ENCODE data around the gene CSKMT.
"Not testable (repeated sequence)": the region's sequence is repeated elsewhere in the genome, so short reads cannot be mapped to it uniquely, and the experiment has no call there.

CSKMT gene

DNA sequence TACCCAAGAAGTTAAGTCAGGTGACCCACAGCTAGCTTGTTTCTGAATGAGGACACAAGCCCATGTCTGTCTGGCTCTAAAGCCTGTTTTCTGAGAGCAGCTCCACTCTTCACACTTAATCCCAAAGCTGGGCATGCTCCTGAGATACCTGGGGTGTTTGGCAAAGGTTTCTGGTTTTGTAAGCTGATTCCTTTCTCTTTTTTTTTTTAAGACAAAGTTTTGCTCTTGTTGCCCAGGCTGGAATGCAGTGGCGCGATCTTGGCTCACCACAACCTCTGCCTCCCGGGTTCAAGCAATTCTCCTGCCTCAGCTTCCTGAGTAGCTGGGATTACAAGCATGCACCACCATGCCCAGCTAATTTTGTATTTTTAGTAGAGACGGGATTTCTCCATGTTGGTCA is 28.5 kb downstream of the CSKMT start:
- H3K9me3 Mint-ChIP-seq; H3K27ac Mint-ChIP-seq; H3K27me3 Mint-ChIP-seq (ENCODE audit: low read depth); H3K4me1 Mint-ChIP-seq (ENCODE audit: low read depth); H3K4me3 Mint-ChIP-seq: not testable (repeated sequence)
- H3K36me3 Mint-ChIP-seq (ENCODE audit: low read depth), result peaks cover 26% of the 10 kb centered on the region

DNA sequence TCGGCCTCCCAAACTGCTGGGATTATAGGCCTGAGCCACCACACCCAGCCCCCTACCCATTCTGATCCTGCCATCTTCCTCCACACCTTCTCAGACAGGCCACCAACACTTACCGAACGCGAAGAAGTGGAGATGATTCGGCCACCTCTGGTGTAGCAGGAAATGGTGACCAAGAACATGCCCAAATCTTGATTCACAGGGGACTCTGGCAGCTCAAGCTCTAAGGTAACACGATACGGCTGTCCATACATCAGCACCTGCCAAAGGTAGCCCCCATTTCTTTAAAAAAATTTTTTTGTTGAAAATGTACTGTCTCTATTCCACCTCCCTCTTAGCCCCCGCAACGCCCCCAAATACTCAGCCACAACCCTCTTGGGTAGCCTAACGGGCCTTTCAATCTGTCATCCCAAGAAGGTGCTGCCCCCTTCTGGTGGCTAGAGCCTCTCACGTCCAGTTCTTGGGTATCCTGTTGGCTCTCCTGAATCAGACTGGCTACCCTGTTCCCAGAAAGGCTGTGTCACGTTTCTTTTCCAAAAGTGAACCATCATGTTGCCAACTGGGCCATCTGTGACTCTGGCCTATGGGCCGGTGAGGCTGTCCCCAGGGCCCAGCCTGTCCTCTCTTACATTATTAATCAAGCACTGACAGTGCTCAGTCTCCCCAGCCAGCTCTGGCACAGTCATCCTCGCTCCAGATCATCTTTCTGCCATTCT is 29.5 kb downstream of the CSKMT start:
- H3K4me1 Mint-ChIP-seq (ENCODE audit: low read depth), result peaks cover 8% of the 10 kb centered on the region
- H3K4me3 Mint-ChIP-seq, result no peak overlapping the region
- no peaks in the 10 kb centered on the region for H3K27me3 Mint-ChIP-seq (ENCODE audit: low read depth)
- H3K27ac Mint-ChIP-seq, result peak overlapping the region; percentile 18
- H3K36me3 Mint-ChIP-seq (ENCODE audit: low read depth), result peaks cover 23% of the 10 kb centered on the region
- no peaks in the 10 kb centered on the region for H3K9me3 Mint-ChIP-seq

GRCh38 chr11:62702246-62702645 is 37.1 kb downstream of the CSKMT start:
- peaks cover 11% of the 10 kb centered on the region for H3K36me3 Mint-ChIP-seq (ENCODE audit: low read depth)
- H3K27ac Mint-ChIP-seq, result peak overlapping the region; percentile 64
- no peak overlapping the region for H3K4me3 Mint-ChIP-seq
- H3K4me1 Mint-ChIP-seq (ENCODE audit: low read depth), result peaks cover 20% of the 10 kb centered on the region
- no peaks in the 10 kb centered on the region for H3K9me3 Mint-ChIP-seq
- no peaks in the 10 kb centered on the region for H3K27me3 Mint-ChIP-seq (ENCODE audit: low read depth)

- not testable (repeated sequence) for H3K4me3 Mint-ChIP-seq; H3K27me3 Mint-ChIP-seq (ENCODE audit: low read depth); H3K9me3 Mint-ChIP-seq; H3K27ac Mint-ChIP-seq
- Mint-ChIP-seq H3K36me3 (ENCODE audit: low read depth) (peaks cover 11% of the 10 kb centered on the region), H3K4me1 (ENCODE audit: low read depth) (peaks cover 35% of the 10 kb centered on the region)
Measured at GRCh38 chr11:62703921-62704320, 38.8 kb downstream of the CSKMT start.

GRCh38 chr11:62705413-62705812 is 40.3 kb downstream of the CSKMT start:
- Mint-ChIP-seq H3K4me3 (peak overlapping the region; percentile 87), H3K9me3 (no peaks in the 10 kb centered on the region), H3K27ac (peak overlapping the region; percentile 75), H3K36me3 (ENCODE audit: low read depth) (peaks cover 19% of the 10 kb centered on the region), H3K27me3 (ENCODE audit: low read depth) (no peaks in the 10 kb centered on the region), H3K4me1 (ENCODE audit: low read depth) (peaks cover 45% of the 10 kb centered on the region)

DNA sequence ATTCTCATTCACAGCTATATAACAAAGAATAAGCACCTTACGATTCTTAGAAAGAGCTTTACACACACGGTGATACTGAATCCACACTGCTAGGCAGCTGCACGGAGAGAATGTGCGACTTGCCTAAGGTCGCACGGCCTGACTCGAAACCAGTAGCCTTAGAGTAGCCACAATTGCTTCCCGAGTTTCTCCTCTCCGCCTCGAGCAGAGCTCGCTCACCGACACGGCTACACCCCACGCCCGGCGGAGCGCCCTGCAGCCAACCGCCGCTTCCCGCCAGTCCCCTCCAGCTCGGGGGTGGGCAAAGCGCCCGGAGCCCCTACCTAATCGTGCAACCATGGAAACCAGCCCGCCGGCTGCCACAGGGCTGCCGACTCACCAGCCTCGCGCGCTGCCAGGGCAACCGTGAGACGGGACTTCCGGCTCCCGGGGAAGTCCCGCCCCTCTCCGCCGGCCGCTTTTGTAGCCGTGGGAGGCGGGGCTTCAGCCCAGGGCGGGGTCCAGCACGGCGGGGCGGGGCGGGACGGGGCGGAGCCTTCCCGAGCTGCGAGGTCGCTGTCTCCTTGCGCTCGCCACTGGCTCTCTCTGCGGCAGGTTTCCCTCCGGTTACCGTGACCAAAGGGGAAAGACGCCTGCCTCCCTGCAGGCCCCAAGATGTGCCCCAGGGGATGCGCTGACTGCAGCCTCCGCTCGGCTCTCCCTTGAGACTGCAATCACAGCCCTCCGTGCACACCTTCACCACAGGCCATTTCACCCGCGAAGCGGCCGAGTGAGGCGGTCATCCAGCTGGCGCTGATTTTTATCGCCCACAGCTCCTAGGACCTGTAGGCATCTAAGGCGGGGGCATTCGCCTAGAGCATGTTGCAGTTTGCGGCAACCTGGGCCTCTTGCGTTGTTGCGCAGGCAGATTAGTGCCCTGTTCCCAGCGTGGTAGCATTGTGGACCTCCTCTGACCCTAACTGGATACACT is 41.1 kb downstream of the CSKMT start:
- Mint-ChIP-seq H3K27me3 (ENCODE audit: low read depth) (no peaks in the 10 kb centered on the region), H3K4me1 (ENCODE audit: low read depth) (peaks cover 49% of the 10 kb centered on the region), H3K27ac (peak overlapping the region; percentile 75), H3K4me3 (peak overlapping the region; percentile 87), H3K36me3 (ENCODE audit: low read depth) (peaks cover 23% of the 10 kb centered on the region), H3K9me3 (no peaks in the 10 kb centered on the region)

GRCh38 chr11:62706850-62707247 is 41.7 kb downstream of the CSKMT start:
- H3K9me3 Mint-ChIP-seq, result no peaks in the 10 kb centered on the region
- H3K27ac Mint-ChIP-seq, result peak overlapping the region; percentile 65
- peak overlapping the region; percentile 63 for H3K4me3 Mint-ChIP-seq
- H3K4me1 Mint-ChIP-seq (ENCODE audit: low read depth), result peaks cover 49% of the 10 kb centered on the region
- peaks cover 20% of the 10 kb centered on the region for H3K36me3 Mint-ChIP-seq (ENCODE audit: low read depth)
- H3K27me3 Mint-ChIP-seq (ENCODE audit: low read depth), result no peaks in the 10 kb centered on the region

DNA sequence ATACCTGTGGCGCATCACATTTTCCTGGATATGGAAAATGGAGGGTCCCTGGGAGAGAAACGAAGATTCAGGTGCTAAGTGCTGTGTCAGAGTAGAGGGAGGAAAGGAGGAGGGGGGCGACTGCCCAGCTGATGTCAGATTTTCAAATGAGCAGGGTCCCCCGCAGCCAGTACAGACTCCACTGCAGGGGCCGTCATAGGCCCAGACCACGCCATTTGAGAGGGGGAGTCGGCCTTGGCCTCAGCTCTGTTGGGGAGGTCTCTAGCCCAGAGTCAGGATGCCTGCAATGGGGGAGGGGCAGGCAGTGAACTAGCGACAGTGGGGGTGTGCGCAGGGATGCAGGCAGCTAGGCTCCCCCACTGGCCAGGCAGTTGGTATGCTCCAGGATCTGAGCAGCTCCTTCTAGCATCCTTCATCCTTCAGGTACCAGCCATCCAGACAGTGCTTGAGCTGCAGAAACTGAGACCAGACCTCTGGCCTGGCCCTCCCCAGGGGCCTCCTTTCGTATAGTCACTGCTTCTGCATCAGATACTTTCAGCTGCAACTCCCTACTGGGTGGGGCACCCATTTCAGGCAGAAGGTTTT is 42.3 kb downstream of the CSKMT start, which contains the start of the genes BSCL2 and GNG3:
TSS of gene BSCL2 (minus strand) at position 148 of the 585 bp plus-strand sequence. CDS start 229 bp downstream, outside the sequence.
TSS of gene GNG3 (plus strand) at position 400 of the 585 bp plus-strand sequence. CDS start 620 bp downstream, outside the sequence.
- no peaks in the 10 kb centered on the region for H3K27me3 Mint-ChIP-seq (ENCODE audit: low read depth)
- H3K9me3 Mint-ChIP-seq, result no peaks in the 10 kb centered on the region
- peak within 1 kb of the TSS; percentile 94 for H3K4me3 Mint-ChIP-seq
- peak within 1 kb of the TSS; percentile 98 for H3K27ac Mint-ChIP-seq
- peaks cover 50% of the 10 kb centered on the region for H3K4me1 Mint-ChIP-seq (ENCODE audit: low read depth)
- peaks cover 21% of the 10 kb centered on the region for H3K36me3 Mint-ChIP-seq (ENCODE audit: low read depth)

DNA sequence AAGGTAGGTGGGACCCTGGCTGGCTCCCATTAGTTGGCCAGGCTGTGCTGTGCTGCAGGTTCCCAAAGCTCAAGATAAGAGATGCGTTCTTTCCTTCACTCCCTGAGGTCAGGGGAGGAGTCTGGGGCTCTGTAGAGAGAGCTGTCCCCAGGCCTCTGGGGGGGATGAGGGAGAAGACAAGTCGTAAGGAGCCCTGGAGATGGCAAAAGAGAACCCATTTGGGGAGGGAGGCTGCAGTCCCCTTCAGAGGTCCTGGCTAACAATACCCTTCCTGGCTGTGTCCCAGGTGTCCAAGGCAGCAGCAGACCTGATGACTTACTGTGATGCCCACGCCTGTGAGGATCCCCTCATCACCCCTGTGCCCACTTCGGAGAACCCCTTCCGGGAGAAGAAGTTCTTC is 43.3 kb downstream of the CSKMT start:
- peaks cover 58% of the 10 kb centered on the region for H3K4me1 Mint-ChIP-seq (ENCODE audit: low read depth)
- peak overlapping the region; percentile 98 for H3K27ac Mint-ChIP-seq
- H3K36me3 Mint-ChIP-seq (ENCODE audit: low read depth), result peaks cover 25% of the 10 kb centered on the region
- peak overlapping the region; percentile 94 for H3K4me3 Mint-ChIP-seq
- H3K9me3 Mint-ChIP-seq, result no peaks in the 10 kb centered on the region
- no peaks in the 10 kb centered on the region for H3K27me3 Mint-ChIP-seq (ENCODE audit: low read depth)

DNA sequence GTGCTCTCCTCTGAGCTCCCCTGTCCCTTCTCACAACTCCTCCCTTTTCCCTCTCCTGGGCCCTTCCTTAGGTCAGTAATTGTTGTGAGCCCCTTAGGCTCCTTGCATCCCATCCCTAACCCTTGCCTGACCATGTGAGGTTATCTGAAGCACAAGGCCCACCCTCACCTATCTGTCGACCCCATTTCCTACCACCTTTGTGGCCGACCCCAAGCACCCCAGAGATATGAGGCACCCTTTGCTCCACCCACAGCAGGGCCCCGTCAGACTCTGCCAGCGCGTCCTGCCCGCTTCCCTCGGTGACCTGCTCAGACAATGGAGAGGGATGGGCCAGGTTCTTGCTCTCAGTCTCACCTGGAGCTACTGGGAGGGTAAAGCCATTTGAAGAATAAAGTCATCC is 43.7 kb downstream of the CSKMT start:
- H3K27me3 Mint-ChIP-seq (ENCODE audit: low read depth), result no peaks in the 10 kb centered on the region
- H3K4me3 Mint-ChIP-seq, result peak overlapping the region; percentile 94
- peak overlapping the region; percentile 98 for H3K27ac Mint-ChIP-seq
- H3K4me1 Mint-ChIP-seq (ENCODE audit: low read depth), result peaks cover 62% of the 10 kb centered on the region
- H3K9me3 Mint-ChIP-seq, result no peaks in the 10 kb centered on the region
- H3K36me3 Mint-ChIP-seq (ENCODE audit: low read depth), result peaks cover 29% of the 10 kb centered on the region

DNA sequence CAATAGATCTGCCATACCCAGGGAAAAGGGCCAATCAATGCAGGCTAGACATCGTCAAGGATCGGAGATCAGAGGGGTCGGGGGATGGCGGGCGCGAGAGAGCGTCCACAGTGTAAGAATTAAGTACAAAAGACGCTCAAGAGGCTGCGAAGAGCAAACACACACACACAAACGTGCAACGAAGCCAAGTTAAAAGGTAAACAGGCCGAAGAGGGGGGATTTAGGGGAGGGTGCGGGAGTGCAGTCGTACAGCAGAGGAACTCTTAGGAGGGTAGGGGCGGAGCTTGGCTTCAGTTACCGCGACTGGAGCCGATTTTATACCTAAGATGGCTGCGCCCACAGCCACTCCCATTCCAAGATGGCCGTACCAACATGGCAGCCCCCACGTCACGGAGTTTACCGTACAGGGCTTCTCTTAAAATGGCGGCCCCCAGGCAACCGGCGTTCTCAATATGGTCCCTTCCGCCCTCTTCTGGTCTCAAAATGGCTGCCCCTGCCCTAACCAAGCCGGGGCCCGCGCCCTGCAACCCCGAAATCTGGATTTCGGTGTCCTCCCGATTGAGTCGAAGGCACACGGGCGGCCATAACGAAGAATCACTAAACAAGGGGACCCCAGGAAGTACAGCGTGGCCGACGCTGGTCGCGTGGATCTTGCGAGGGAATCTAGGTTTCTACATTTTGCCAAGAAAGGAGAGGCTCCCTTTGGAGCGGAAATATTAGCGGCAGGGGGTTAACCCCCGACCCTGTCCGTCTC is 44.3 kb downstream of the CSKMT start:
- Mint-ChIP-seq H3K9me3 (no peaks in the 10 kb centered on the region), H3K4me1 (ENCODE audit: low read depth) (peaks cover 67% of the 10 kb centered on the region), H3K27me3 (ENCODE audit: low read depth) (no peaks in the 10 kb centered on the region), H3K36me3 (ENCODE audit: low read depth) (peaks cover 33% of the 10 kb centered on the region), H3K4me3 (peak overlapping the region; percentile 94), H3K27ac (peak overlapping the region; percentile 98)

DNA sequence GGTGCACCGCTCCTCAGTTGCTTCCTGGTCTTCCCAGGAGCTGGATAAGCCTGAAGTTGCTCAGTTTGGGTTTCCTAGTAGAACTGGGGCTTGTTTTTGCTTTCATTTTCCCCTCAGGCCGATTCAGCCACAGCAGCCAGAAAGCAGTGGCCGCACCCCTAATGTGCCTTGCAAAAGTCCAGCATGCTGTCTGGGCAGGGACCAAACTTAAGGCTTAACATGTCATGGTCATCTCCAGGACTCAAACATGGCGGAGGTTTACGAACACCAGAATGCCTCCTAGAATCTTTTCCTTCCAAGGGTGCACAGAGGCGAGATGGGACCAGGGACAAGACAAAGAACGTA is 44.9 kb downstream of the CSKMT start:
- peaks cover 37% of the 10 kb centered on the region for H3K36me3 Mint-ChIP-seq (ENCODE audit: low read depth)
- H3K9me3 Mint-ChIP-seq, result no peaks in the 10 kb centered on the region
- peak overlapping the region; percentile 98 for H3K27ac Mint-ChIP-seq
- H3K27me3 Mint-ChIP-seq (ENCODE audit: low read depth), result no peaks in the 10 kb centered on the region
- peaks cover 71% of the 10 kb centered on the region for H3K4me1 Mint-ChIP-seq (ENCODE audit: low read depth)
- H3K4me3 Mint-ChIP-seq, result peak overlapping the region; percentile 94

- Mint-ChIP-seq H3K4me3 (peak overlapping the region; percentile 63), H3K4me1 (ENCODE audit: low read depth) (peaks cover 70% of the 10 kb centered on the region), H3K36me3 (ENCODE audit: low read depth) (peaks cover 60% of the 10 kb centered on the region), H3K27ac (peak overlapping the region; percentile 92), H3K9me3 (no peaks in the 10 kb centered on the region), H3K27me3 (ENCODE audit: low read depth) (no peaks in the 10 kb centered on the region)
Measured at GRCh38 chr11:62712276-62712812, 47.2 kb downstream of the CSKMT start.

DNA sequence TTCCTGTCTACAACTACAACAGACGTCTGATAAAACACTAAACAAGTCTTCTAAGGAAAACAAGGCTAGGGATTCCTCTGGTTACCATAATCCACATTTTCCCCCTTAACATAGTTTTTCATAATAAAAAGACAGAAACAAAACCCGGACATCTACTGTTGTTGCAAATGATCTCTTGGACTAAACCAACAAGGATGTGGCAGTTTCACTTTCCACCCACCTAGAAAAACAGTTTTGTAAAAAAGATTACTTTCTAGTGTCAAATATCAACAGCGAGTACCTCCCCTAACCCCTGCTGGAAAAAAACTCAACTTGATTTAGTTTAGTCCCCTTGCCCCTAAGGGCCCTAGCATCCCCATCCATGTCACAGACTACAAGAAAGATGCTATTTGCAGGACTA is 47.7 kb downstream of the CSKMT start:
- peaks cover 63% of the 10 kb centered on the region for H3K36me3 Mint-ChIP-seq (ENCODE audit: low read depth)
- H3K27me3 Mint-ChIP-seq (ENCODE audit: low read depth), result no peaks in the 10 kb centered on the region
- peaks cover 65% of the 10 kb centered on the region for H3K4me1 Mint-ChIP-seq (ENCODE audit: low read depth)
- H3K9me3 Mint-ChIP-seq, result no peaks in the 10 kb centered on the region
- peak overlapping the region; percentile 63 for H3K4me3 Mint-ChIP-seq
- peak overlapping the region; percentile 92 for H3K27ac Mint-ChIP-seq

All from T-helper 1 cell treated with Interleukin-12 subunit alpha and Interleukin-12 subunit beta and Interleukin-4 antibody, amounts not matched to agents 30 μg/mL and 1 μg/mL, for 36 hours (primary cell).